Inflammatory macrophage treated with lipopolysaccharide for 4 hours (primary cell): Measurements from ENCODE around the gene ITGA11.

ENCODE experiments used
- DNase-seq: peaks from one replicate; pipeline ENCODE4 v3.0.0-alpha.2; 2020

ITGA11 gene

DNA sequence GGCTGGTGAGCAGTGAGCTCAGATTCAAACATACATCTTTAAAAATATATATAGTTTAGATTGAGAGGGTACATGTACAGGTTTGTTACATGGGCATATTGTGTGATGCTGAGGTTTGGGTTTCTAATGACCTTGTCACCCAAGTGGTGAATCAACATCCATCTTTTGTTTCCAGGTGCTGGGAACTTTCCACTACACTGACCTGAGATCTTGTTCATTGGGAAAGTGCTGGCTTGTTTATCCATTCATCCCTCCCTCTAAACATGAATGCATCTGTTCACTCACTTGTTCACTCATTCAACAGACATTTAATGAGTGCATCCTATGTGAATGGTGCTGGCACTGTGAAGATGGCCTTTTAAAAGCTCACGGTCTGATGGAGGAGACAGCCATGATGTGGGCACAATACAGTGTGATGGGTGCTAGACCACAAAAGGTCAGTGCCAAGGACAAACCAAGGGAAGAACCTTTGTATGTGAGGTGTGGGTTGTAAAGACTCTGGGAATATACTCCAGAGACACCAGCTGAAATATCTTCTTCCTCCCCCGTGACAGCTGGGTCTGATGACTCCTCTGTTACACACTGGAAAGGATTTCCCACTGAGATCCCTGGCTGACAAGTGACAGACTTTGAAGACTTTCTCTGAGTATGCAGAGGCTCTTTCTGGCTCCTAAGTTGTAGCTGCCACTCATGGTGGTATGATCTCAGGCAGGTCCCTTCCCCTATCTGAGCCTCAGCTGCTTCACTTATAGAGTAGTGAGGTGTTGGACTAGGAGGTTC lies 16.2 kb upstream of the ITGA11 start:
- DNase-seq, result no peak

DNA sequence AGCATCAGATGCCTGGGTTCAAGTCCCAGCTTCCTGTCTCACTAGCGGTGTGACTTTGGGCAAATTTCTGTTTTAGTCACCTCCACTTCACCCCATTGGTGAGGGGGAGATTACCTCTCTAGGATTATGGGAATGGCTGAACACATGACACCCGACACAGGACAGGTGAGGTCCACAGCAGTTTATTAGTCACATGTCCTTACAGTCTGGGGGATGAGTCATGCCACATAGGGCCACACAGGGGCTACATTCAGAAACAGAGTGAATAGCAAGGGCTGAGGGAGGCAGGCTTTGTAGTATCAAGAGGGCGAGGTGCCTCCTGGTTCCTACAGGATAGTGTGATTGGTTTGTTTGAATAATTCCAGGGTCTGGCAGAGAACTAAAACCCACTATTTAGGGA lies 15.2 kb upstream of the ITGA11 start:
- no peak for DNase-seq

DNA sequence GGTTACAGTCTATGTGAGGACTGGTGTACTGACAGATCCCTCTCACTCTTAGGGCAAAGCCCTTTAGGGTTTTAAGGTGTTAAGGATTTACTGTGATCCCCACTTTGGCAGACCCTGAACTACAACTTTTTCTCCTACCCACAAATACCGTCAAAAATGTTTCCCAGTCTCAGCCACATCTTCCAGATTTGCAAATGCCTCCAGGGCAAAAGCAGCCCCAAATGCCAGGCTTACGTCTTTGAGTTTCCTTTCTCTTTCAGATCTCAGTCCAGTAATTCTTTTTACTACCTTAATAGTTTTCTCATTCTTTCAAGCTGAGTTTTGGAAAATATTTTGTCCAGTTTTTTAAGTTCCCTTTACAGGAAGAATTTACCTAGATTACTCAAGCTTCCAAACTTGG lies 13.4 kb upstream of the ITGA11 start:
- no peak for DNase-seq

DNA sequence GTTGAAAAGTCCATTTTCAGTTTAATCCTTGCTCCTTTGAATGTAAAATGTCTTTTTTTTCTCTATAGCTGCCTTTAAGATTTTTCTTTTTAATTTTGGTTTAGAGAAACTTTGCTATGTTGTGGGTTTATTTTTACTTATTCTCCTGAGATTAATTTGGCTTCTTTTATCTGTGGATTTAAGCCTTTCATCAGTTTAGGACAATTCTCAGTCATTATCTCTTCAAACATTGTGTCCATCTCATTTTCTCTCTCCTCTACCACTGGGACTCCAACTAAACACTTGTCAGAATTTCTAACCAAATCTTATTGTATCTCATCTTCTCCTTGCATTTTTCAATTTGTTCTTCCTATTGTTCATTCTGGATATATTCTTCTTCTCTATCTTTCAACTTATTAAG lies 12.4 kb upstream of the ITGA11 start:
- DNase-seq, result no peak

DNA sequence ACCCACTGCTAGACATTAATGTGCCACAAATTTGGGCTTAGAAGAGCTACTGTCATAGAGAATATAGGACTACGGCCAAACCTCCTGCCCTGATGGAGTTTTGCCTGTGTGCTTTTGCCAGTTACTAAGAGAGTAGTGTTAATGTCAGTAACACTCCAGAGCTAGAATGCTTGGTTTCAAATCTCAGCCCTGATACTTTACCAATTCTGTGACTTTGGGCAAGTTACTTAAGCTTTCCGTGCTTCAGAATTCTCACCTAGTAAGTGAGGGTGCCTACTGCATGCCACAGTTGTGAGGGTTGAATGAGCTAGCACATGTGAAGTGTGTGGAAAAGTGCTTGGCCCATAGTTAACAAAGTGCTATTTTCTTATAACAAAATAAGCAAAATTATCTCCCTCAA lies 10.9 kb upstream of the ITGA11 start:
- no peak for DNase-seq

DNA sequence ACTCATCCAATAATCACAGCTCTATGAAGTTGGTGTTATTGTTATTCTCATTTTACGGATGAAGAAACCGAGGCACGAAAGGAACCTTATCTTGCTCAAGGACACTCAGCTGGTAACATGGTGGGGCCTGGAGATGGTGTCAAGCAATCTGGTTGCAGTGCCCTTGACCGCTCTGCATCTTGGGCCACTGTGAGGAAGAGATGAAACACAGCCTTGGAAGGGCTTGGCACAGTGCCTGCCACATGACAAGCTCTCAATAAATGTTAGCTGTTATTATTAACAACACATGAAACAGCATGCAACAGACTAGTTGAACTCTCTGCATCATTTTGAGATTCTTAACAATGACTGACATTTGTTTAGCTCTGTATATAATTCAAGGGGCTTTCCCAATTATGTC lies 10.1 kb upstream of the ITGA11 start:
- no peak for DNase-seq

DNA sequence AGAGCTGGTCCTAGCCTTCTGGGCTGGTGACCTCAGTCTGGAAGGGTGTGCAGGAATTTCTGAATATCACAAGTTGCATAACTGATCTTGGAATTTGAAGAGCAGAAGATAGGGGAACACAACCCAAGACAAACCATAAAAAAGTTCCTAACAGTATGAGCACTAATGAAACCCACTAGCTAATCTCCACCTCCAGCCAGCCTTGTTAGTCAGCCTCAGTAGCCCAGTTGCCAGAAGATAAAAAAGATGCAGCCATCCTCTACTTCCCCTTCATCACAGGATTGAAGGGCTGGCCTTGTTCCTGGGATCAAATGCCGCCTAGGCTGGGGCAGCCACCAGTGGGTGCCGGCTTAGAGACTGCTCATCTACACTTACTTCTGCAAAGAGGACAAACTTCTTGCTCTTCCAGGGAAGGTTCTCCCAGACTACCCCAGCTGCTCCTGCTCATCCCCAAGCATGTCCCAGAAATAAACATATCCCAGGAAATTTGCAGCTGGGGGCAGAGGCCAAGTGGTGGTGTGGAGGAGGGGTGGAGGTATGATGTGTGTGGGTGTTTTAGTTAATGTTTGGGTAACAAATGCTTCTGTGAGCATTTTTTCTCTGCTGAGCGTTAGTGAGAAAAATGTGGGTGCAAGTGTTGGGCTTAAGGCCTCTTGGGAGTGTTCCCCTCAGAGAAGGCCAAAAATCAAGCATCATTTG lies 9.2 kb upstream of the ITGA11 start:
- DNase-seq, result no peak

DNA sequence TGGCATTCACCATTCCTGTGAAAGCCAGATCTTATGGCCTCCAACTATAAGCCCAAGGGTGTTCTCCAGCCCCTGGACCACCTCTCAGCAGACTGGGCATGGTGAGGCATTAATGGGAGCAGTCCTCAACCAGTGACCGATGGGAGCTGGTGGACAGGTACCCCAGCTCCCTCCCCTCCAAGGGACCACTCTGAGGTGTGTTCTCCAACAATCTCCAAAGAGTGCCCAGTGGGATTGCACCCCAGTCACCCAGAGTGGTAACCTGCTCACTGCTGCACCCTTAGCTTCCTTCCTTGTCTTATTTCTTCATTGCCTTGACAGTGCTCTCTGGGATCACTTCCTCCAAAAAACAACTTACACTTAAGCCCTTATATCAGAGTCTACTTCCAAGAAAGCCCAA lies 8.2 kb upstream of the ITGA11 start:
- DNase-seq, result no peak

DNA sequence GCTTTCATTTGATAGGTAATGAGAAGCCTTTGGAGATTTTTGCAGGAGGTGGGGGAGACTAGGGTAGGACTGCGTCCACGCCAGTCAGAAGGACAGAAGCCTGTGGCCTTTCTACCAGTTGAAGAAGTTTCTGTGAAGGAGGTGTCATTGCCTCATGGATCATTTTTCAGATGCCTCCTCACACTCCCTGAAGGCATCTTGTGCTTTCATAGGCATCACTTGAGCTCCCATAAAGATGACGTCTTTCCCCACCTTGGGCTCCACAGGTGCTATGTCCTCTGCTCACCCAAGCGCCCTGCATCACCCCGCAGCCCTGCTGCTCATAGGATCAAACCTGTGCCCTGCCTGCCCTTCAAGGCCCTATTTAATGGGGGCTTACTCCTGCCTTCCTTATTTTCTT lies 7.5 kb upstream of the ITGA11 start:
- DNase-seq, result no peak

DNA sequence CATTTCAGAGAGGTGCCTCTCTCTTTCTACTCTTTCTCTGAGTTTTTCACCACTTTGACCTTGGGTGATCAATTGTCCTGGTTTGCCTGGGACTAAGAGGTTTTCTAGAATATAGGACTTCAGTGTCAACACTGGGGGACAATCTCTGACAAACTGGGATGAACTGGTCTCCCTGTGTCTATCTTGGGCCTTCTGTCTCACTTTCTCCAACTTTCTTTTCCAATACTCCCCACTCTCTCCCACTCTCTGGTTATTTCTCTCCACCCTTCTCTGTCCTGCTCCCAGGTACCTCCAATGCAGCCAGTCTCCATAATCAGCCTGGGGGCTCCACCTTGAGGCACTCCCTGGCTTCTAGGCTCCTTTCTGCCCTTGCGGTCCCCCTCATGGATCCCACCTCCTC lies 4.7 kb upstream of the ITGA11 start:
- DNase-seq, result no peak

DNA sequence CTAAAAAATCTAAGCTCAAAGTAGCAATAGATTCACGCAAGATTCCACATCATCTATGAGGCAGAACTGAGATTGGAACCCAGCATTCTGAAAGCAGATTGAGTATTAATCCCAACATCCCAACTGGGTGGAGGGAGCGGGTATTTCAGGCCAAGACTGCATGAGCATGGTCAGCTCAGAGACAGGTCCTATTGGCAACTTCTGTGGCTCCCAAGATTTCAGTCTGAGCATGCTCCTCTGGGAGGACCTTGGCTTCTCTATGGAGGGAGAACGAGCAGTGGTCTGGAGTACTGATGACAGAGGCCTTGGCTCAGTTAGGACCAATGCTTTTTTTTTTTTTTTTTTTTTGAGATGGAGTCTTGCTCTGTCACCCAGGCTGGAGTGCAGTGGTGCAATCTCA lies 4.0 kb upstream of the ITGA11 start:
- DNase-seq, result no peak

DNA sequence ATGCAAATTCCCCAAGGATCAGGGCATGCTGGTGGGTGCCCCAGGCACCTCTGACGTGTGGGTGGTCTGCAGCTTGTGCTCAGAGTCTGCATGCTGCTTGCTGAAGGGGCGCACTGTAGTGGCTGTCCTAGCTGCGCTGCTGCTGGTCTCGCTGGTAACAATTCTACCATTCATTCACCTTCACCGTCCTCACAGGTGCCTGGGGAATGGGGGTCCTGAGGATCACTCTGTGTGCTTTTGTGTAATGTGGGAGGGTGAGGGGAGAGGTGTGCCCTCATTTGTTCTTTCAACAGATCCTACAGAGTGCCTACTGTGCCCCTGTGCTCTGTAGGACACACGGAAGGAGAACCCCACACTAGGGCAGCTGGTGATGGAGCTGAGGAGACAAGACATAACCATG lies 2.1 kb upstream of the ITGA11 start:
- no peak for DNase-seq

DNA sequence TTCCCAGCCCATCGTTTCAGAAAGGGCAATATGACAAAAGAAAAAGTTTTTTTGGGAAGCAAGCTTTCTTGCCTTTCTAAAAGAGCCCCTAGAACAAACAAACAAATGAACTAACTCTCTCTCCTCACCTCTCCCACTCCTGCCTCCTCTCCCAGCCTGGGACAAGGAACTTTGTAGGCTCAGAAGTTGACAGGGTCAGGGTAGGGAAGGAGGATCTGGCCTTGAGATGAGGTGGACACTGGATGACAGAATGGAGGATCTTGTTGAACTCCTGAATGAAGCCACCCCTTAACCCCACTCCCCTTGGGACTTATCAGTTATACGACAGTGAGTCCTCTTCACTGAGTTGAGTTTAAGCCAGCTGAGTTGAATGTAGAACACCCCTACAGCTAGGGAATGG lies 1.6 kb upstream of the ITGA11 start:
- DNase-seq, result no peak

DNA sequence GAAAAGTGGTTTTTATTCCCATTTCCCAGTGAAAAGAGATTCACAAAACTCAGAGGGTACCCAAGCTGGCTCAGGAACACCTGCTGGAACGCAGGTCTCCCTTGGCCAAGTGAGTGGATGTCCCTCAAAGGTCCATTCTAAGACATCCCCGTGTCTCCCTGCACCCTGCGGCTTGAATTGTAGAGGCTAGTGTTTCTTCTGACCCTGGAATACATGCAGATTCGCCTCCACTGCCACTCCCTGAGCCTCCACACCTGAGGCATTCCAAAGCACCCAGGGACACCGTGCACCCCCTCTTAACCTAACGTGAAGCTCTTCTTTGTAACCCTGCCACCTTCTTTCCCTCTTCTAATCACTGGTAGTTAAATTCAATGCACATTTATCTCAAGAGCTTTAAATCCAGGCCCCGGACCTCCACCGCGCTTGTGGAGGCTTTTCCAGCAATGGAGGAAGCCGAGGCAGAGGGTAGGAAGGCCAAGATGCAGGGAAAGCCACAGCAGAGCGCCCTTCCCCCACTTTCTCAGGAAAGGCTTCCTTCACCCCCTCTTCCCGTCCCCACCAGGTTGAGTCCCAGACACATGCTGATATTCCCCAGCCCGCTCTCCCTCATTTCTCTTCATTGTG lies 590 bp upstream of the ITGA11 start:
- DNase-seq, result no peak

DNA sequence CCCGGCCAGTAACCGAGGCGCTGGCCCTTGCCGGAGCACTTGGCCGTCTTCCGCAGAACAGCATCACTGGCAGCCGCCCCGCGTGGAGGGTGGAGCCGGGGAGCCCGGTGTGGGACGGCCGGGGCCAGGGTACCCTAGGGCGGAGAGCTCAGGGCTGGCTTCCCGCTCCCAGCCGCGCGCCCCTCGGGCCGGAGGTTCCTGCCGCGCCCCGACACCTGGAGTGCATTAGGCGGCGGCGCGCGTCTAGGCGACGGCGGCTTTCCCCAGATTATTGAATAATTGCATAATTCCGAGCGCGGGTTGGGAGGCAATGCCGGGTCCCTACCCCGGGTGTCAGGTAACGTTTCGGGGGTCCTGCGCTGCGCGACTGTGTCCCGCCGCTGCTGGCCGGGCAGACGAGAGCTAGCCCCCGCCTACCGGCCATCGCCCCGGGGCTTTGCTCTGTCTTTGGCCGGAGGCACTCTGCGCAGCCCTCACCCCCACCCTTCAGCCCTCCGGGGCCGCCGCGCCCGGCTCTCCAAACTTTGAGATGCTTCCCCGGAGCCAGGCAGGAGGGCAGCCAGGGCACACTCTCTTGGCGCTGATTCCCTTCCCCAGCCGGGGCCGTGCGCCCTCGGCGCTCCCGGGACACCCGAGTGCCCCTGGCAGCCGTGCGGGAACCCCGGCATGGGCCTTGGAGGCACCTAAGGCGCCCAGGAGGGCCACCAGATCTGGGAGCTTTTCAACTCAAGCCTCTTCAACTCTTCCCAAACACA lies 749 bp downstream of the ITGA11 start:
- no peak for DNase-seq

DNA sequence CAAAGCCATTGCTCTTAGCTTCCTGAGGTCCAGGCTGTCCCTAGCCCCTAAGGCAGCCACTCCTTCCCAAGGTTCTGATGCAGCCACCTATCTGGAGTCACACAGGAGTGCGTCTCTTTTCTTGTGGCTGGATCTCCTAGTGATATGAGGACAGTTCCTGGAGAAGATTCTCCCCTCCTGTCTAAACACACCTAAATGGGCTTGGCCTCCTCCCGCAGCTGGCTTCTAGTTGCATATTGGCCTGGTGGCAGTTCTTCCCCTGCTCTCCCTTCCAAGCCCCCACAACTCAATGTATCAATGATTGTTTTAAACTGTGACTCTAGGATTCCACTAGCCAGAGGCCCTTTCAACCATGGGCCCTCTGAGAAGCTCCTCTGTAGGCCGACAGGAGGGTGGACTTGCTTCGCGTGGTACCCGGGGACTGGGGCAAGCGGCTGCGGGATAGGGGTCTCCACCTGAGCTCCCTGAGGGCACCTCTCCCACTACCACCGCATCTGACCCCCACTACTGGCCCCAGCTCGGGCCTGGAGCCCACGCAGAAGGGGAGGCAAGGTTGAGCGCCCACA lies 1.4 kb downstream of the ITGA11 start:
- DNase-seq, result no peak

DNA sequence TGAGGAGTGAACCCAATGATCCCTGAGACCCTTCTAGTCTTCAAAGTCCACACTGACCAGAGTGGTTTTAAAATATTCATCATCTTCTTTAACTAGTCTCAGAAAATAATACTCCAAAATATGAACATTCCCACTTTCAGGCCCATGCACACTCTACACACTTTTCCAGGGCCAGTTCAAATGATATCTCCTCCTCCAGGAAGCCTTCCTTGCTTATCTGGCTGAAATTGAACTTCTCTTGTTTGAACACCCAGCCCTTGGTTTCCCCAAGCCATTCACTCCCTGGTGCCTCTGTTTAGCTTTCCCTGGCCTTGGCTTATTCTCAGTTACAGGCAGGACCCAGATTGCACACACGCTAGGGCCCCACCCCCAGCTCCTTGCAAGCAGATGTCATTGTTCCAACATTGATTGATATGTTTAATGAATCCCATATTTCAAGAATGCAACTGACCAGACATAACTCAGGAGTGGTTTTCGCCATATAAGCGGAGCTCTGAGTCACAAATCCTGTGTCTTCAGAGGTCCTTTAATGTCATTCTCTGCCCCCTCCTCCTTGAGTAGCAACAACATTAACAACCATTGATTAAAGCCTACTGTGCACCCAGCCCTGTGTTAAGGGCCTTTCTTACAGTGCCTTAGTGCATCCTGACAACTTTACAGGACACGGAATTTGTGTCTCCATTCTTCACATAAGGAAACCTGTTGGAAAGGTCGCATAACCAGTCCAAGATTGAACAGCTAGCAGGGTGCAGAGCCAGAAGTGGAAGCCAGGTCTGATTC lies 2.1 kb downstream of the ITGA11 start:
- DNase-seq, result no peak

DNA sequence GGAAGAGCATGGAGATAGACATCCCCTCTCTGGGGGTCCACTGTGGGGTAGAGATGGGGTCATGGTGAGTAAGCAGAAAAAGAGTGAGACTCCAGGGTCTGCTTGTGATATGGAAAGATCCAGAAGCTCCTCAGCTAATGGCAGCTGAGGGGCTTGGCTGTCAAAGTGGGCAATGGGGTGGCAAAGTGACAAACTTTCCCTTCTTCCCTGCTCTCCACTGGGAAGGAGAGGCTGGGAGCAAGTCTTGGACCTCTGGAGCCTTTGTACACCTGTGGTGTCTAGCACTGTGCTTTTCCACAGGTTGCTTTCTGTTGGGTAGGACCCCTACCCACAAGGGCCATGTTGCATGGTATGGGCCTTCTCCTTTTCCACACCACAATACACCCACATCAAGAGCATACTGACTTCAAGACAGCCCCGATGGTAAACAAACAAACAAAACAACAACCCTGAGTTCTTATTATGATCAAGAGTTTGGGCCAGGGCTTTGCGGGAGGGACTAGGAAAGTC lies 3.5 kb downstream of the ITGA11 start:
- DNase-seq, result no peak

DNA sequence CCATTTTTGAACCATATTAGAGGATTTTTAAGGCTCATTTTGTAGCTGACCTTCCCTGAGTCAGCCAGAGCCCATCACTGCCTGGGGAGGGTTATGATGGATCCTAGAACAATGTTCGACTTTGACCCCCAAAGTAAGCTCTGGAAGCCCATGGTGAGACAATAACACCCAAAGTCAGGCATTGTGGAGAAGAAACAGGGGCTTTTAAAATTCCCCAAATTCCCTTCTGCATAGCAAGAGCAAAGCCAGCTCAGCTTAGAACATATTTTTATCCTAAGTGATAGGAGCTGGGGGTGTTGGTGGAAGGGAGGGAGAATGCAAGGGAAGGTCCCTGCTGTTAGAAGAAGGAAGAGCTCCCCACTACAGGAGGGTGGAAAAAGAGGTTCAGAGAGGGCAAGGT lies 4.0 kb downstream of the ITGA11 start:
- no peak for DNase-seq

DNA sequence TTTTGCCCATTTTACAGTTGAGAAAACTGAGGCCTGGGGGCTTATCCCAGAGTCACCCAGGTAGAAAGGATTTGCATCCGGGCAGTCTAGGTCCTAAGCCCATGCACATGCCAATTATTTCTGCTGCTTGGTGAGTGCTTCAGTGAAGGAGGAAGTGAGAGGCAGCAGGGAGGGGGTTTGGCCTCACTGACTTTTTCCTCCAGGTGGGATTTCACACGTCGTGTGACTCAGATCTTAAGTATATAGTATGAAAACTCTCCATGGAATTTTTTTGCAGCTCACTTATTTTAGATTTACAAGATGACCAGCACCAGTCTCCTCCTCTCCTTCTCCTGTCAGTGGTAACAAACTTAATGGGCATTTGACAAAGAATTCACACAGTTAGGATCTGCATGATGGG lies 4.6 kb downstream of the ITGA11 start:
- DNase-seq, result no peak

DNA sequence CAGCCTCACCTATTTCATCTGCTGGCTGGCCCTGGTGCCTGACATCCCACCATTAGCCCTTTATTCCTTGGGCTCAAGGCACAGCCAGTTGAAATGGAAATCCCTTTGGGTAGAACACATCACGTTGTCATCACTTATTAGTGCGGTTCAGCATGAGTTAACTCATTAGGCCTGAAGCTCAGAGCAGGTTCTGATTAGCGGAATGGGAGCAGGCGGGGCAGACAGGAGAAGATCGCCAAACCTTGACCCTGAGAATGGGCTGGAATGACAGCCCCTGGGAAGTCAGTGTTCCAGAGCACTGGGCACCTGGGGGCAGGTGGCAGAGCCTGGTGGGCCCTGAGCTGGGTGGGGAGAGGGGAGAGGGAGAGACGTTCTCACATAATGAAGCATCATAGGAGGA lies 5.8 kb downstream of the ITGA11 start:
- no peak for DNase-seq

DNA sequence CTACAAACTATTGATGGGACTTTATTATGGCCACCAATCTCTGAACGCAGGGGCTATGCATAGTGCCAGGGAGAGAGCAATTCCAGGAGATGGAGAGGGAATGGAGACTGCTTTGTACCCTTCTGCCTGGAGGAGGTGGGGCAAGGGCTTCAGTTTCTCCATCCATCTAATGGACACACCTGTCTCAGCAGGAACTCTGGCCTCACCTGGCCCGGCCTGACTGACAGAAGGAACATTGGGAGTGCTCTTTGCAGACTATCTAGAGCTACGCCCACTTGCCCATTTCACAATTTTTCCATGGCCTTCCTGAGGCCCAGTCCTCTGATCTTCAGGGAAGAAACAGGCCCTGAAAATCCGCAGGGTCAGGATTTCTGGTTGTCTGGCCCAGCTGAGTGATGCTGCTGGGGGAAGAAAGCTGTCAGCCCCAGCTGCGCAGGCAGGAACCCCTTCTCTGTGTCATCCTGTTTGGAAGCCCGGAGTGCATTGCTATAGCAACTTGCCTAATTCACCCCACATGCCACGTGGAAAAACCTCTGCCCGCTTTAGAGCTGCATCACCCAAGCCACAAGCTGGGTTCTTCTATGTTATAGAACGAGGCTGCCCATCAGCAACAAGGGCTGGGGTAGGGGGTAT lies 6.4 kb downstream of the ITGA11 start:
- DNase-seq, result no peak
